ENCODE data around the gene SLC2A4. TPM values are rescaled to one million over a fixed set of nuclear protein-coding genes. Genes with fewer than 3 reads are reported as not detected.

SLC2A4 gene
- polyA plus RNA-seq, 3 donors: not detected

DNA sequence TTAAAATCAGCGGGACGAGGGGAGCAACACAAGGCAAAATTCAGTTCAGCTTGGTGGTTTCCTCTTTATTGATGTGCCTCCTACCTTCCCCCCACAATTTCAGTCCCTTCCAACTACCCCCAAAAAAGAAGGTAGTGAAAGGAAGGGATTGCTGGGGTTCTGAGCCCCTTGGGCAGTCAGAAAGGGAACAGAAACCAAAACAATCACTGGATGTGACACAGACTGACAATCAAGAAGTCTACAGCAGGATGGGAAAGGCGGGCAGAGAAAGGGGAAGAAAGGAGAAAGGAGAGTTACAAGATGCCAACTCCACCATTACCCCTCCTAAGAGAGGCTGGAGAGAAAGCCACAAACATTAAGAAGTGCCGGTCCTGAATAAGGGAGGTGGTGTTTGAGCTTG lies 41.1 kb upstream of the SLC2A4 start:
- H3K27ac ChIP-seq (ENCODE audit: low read depth in 1 of 2, low read length in 2 of 2): peak overlapping the region; percentile 99 to 100
- intact Hi-C loops (cut with micrococcal nuclease): no loop called here
- peaks cover 68% of the 10 kb centered on the region for H3K79me2 ChIP-seq (ENCODE audit: insufficient read depth, low read length)
- H3K27me3 Mint-ChIP-seq (ENCODE audit: low read depth in 3 of 3): peaks cover 0 to 3% (median 0%) of the 10 kb centered on the region in 3 donors
- peaks cover 32 to 34% of the 10 kb centered on the region in 2 donors for H3K36me3 ChIP-seq (replicated peaks in 1 of 2; ENCODE audit: control insufficient read depth in 1 of 2, insufficient read depth in 2 of 2, low read length in 2 of 2)
- peak overlapping the region; percentile 100 for H3K4me2 ChIP-seq (replicated peaks; ENCODE audit: extremely low read depth, low read length, poor library complexity, severe bottlenecking)
- peaks cover 34% of the 10 kb centered on the region for H4K20me1 ChIP-seq (ENCODE audit: insufficient read depth, low read length)
- H3K9me3 Mint-ChIP-seq: peaks cover 0 to 4% (median 0%) of the 10 kb centered on the region in 7 donors
- peak overlapping the region; percentile 100 for H3K9ac ChIP-seq (ENCODE audit: insufficient read depth, low read length, poor library complexity, severe bottlenecking)
- H3K4me3 ChIP-seq (replicated peaks in 1 of 3; ENCODE audit: low read depth in 2 of 3, low read length in 3 of 3): peak overlapping the region; percentile 95 to 100 (median 98)
- H3K27ac Mint-ChIP-seq: peak overlapping the region; percentile 99 to 100 (median 100)
- no peaks in the 10 kb centered on the region for H3K9me3 ChIP-seq (replicated peaks in 1 of 2; ENCODE audit: control insufficient read depth in 1 of 2, insufficient read depth in 1 of 2, low read length in 2 of 2)
- H3K27me3 ChIP-seq (ENCODE audit: control insufficient read depth in 2 of 2, insufficient read depth in 2 of 2, low read length in 2 of 2): no peaks in the 10 kb centered on the region
- TF ChIP-seq CTCF (IDR thresholded peaks at IDR 0.05): no peak
- H2AFZ ChIP-seq (ENCODE audit: insufficient read depth, low read depth, low read length, poor library complexity, severe bottlenecking): no peak overlapping the region
- H3K4me1 Mint-ChIP-seq: peaks cover 47% of the 10 kb centered on the region
- peak; percentile 71 to 86 (median 84) for DNase-seq
- peaks cover 45 to 54% of the 10 kb centered on the region in 2 donors for H3K4me1 ChIP-seq (ENCODE audit: control insufficient read depth in 1 of 2, insufficient read depth in 2 of 2, low read length in 2 of 2)
- WGBS (ENCODE audit: insufficient coverage): no CpG with 5 or more reads among the region's 4 CpGs
- H3K36me3 Mint-ChIP-seq: peaks cover 37 to 59% of the 10 kb centered on the region in 2 donors
- H3K4me3 Mint-ChIP-seq: peak overlapping the region; percentile 98 to 99

- DNase-seq: peak in 1 of 3 donors; percentile 18
- intact Hi-C loops (cut with micrococcal nuclease): no loop called here
- Histone ChIP-seq H3K9me3 (replicated peaks in 1 of 2; ENCODE audit: control insufficient read depth in 1 of 2, insufficient read depth in 1 of 2, low read length in 2 of 2) (no peaks in the 10 kb centered on the region), H3K27me3 (ENCODE audit: control insufficient read depth in 2 of 2, insufficient read depth in 2 of 2, low read length in 2 of 2) (no peaks in the 10 kb centered on the region), H3K79me2 (ENCODE audit: insufficient read depth, low read length) (peaks cover 69% of the 10 kb centered on the region), H3K4me3 (replicated peaks in 1 of 3; ENCODE audit: low read depth in 2 of 3, low read length in 3 of 3) (peak overlapping the region; percentile 95 to 100 (median 98)), H3K9ac (ENCODE audit: insufficient read depth, low read length, poor library complexity, severe bottlenecking) (peak overlapping the region; percentile 100), H2AFZ (ENCODE audit: insufficient read depth, low read depth, low read length, poor library complexity, severe bottlenecking) (no peak overlapping the region), H3K27ac (ENCODE audit: low read depth in 1 of 2, low read length in 2 of 2) (peak overlapping the region; percentile 99 to 100), H3K36me3 (replicated peaks in 1 of 2; ENCODE audit: control insufficient read depth in 1 of 2, insufficient read depth in 2 of 2, low read length in 2 of 2) (peaks cover 31 to 34% of the 10 kb centered on the region in 2 donors), H3K4me1 (ENCODE audit: control insufficient read depth in 1 of 2, insufficient read depth in 2 of 2, low read length in 2 of 2) (peaks cover 37 to 46% of the 10 kb centered on the region in 2 donors), H4K20me1 (ENCODE audit: insufficient read depth, low read length) (peaks cover 25% of the 10 kb centered on the region), H3K4me2 (replicated peaks; ENCODE audit: extremely low read depth, low read length, poor library complexity, severe bottlenecking) (peak overlapping the region; percentile 100)
- no peak for TF ChIP-seq CTCF (IDR thresholded peaks at IDR 0.05)
- peaks cover 0 to 3% (median 0%) of the 10 kb centered on the region in 3 donors for H3K27me3 Mint-ChIP-seq (ENCODE audit: low read depth in 3 of 3)
- H3K4me1 Mint-ChIP-seq: peaks cover 39% of the 10 kb centered on the region
- peaks cover 0 to 4% (median 0%) of the 10 kb centered on the region in 7 donors for H3K9me3 Mint-ChIP-seq
- H3K27ac Mint-ChIP-seq: peak overlapping the region; percentile 99 to 100 (median 100)
- 20% methylated on average over 1 of the region's 9 CpGs for WGBS (ENCODE audit: insufficient coverage)
- H3K4me3 Mint-ChIP-seq: peak overlapping the region; percentile 98 to 99
- peaks cover 35 to 59% of the 10 kb centered on the region in 2 donors for H3K36me3 Mint-ChIP-seq
These were observed 40.3 kb upstream of the SLC2A4 start for GRCh38 chr17:7241090-7241733.
